Fibroblast of lung (primary cell): ENCODE results near the gene MYZAP.

Experiments used
- CTCF ChIP-seq, 2 donors: IDR thresholded peaks in 1 of 2; conservative IDR thresholded peaks in 1 of 2; 1 replicate in 1 of 2; 2 replicates in 1 of 2; pipeline ENCODE4 v1.5.1; 2011 to 2012; ENCODE audit warnings: low read length in 2 of 2, control low read depth in 1 of 2, inconsistent platforms in 1 of 2, low read depth in 1 of 2, mild to moderate bottlenecking in 1 of 2
- EZH2 ChIP-seq: IDR thresholded peaks from 2 replicates; pipeline ENCODE4 v1.5.1; 2012; ENCODE audit warnings: low read length, control low read depth, mild to moderate bottlenecking; ENCODE audit errors: missing control alignments

GRCh38 chr15:57685306-57686095, 93.8 kb downstream of the MYZAP start:
- TF ChIP-seq CTCF (conservative IDR thresholded peaks at IDR 0.05 in 1 of 2, IDR thresholded peaks at IDR 0.05 in 1 of 2; ENCODE audit: low read depth in 1 of 2, low read length in 2 of 2), result no peak
- no peak for TF ChIP-seq EZH2
